NCI-H1092 treated with DMSO at 0.1 percent for 48 hours (cell line): ENCODE data around the gene VPS45.
A peak's percentile ranks its signal among the peaks of the same experiment; 100 is the strongest.
"Not testable (repeated sequence)": the region's sequence is repeated elsewhere in the genome, so short reads cannot be mapped to it uniquely, and the experiment has no call there.

Experiments used
- DNase-seq: peaks from one replicate; lab custom pipeline; 2025; lab: John Stamatoyannopoulos, UW

VPS45 gene

DNA sequence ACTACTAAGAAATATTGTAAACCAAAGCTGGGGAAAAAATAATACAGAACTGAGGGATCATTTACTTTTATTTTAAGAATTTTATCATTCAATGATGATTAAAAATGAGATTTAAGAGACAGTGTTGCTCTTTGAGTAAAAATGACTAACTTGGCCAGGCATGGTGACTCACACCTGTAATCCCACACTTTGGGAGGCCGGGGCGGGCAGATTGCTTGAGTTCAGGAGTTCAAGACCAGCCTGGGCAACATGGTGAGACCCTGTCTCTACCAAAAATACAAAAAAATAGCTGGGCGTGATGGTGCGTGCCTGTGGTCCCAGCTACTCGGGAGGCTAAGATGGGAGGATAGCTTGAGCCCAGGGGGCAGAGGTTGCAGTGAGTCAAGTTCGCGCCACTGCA lies 60.3 kb downstream of the VPS45 start:
- no peak for DNase-seq

DNA sequence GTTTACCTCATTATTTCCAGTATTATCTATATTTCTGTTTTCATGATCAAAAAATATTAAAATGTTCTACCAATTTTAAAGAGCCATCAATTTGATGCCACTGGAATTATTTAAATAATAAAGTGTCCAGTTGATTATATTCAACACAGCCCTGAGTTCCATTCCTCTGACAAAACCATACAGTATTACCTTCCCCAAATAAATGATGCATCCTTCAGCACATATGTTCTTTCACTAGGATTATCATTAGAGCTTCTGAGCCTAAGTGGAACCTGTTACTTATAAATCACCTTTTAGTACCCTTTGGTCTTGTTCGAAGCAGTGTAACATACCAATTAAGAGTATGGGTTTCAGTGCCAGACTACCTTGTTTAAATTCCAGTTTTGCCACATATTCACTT lies 64.8 kb downstream of the VPS45 start:
- DNase-seq, result no peak

DNA sequence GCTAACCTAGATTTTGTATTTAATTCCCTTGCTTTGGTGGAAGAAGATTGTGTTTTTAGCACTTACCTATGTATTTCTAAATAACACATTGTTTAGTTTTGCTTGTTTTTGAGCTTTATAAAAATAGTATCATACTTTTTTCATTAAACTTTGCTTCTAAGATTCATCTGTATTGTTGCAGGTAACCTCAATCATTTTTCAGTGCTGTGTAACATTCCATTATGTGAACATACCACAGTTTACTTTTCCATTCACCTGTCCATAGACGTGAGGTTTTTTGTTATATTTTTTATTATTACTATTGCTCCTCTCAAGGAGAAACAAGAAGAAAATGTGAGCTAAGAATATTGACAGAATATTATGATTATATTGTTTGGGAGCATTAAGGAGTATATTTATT lies 67.0 kb downstream of the VPS45 start:
- no peak for DNase-seq

DNA sequence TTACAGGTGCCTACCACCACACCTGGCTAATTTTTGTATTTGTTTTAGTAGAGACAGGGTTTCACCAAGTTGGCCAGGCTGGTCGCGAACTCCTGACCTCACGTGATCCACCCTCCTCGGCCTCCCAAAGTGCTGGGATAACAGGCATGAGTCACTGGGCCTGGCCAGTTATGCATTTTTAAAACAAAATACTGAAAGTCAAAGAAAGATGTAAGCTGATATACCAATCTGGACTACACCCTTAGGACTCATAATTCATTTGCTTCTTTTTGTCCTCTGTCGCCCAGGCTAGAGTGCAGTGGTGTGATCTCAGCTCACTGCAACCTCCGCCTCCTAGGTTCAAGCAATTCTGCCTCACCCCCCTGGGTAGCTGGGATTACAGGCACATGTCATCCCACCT lies 67.8 kb downstream of the VPS45 start:
- not testable (repeated sequence) for DNase-seq

DNA sequence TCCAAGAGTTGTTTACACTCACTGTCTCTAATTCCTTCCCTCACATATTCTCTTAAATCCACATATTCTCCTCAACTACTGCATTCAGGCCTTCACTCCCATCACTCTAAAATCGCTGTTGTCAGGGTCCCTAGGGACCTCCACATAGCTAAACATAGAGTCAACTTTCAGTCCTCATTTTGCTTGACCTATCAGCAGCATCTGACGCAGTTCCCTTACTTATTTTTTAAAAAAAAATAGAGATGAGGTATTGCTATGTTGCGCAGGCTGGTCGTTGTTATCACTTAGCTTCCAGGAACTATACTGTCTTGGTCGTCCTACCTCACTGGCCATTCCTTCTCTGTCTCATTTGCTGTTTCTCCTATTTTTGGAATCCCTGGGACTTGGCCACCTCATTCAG lies 70.5 kb downstream of the VPS45 start:
- DNase-seq, result no peak

DNA sequence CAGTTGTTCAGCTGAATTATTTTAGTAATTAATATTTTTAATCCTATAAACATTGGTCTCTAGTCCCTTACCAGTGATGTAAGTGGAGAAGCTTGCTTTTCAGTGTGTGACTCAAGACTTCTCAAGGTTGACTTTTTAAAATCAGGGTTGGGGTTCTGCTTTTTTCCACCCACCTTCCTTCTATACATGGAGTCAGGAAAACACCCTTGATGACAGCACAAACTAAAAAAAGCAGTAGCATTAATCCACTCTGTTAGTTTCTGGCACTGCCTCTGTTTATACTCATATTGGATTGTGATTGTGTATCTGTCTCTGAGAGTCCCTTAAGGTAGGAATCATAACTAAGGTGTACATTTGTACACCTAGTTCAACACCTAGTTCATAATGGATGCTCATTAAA lies 73.9 kb downstream of the VPS45 start:
- DNase-seq, result no peak

DNA sequence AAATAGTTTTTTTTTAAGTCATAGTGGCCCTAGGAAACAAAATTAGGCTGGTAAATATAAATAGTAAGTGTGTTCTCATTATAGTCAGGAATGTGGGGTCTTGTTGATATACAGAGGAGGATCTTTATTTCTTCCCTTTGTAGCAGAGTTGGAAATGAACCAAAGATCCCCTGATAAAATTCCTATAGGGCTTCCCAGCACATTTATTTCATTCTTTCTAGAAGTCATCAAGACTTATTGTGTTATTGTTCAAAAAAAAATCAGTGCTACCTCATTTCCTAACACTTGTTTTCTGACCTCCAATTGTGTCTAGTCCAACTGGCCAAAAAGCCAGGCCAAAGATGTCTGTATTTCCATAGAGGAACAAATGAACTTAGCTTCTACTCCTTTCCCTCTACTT lies 74.5 kb downstream of the VPS45 start:
- no peak for DNase-seq

DNA sequence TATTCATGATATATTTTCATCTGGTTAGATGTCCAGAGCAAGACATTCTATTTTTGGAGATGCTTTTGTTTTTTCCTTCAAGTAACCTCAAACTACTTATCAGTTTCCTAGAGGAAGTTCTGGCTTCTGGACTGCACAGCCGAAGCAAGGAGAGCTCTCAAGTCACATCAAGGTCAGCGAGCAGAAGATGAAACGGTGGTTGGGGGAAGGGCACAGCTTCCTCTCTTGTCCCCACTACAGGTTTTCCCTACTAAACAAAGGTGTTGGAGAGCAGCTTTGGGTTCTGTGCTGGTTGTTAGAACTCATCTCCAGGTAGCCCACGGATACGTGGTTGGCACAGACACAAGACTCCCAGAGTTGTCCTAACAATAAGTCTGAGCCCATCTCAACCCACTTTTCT lies 77.0 kb downstream of the VPS45 start:
- no peak for DNase-seq

DNA sequence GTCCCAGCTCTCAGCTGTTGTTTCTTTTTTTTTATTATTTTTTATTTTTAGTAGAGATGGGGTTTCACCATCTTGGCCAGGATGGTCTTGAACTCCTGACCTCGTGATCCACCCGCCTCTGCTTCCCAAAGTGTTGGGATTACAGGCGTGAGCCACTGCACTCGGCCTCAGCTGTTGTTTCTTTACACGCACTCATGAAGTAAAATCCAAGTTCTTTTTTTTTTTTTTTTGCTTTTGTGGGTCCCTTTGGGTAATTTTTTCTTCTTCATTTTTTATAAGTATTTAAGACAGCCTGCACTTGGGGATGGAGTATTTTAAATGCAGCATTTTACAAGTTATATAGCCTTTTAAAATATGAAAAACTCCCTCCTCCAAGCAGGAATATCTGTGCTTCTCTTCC lies 78.4 kb downstream of the VPS45 start:
- not testable (repeated sequence) for DNase-seq

DNA sequence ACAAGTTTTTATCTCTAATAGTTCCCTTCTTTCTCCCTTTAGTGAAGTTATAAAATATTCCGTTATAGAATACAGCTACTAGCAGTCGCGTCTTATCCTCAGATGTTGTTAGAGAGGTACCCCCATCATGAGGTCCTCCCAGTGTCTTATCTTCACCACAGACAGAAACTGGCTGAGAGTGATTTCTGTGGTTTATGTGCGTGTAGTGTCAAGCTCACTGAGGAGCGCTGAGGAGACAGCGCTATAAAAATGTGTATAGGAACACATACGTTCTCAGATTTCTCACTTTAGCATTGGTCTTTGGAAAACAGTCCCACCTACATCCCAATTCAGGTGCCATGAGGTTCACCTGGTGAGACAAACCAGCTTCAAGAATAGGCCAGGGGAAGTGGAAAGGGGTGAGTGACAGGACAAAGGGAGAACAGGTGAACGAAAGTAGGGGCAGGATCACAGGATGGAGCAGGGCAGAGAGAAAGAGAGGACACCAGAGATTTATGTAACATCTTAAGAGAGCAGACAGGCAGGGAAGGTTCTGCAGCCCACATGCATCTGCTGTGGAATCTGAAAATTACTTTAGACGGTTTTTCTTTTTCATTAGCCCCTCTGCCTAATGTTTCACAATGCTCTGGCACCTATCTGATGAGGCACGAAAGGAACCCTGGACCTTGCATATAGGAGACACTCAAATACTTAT lies 79.4 kb downstream of the VPS45 start:
- no peak for DNase-seq

DNA sequence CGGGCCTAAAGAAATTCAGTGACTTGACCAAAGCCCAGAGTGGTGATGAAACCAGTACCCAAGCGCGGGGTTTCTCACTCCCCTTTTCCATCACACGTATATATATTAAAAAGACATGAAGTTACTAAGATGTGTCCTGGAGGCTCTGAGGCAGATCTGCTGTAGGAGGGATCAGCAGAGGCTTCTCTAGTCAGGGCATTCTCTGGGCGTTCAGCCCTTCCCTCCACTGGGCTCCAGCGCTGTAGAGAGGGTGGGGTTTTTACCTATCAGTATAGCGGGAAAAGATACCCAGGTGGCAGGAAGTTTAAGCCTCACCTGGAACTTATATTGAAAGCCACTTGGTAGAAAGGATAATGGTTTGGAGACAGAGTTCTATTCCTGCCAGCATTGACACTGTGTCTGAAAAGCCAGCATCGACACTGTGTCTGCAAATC lies 81.3 kb downstream of the VPS45 start:
- DNase-seq, result peak; percentile 42

DNA sequence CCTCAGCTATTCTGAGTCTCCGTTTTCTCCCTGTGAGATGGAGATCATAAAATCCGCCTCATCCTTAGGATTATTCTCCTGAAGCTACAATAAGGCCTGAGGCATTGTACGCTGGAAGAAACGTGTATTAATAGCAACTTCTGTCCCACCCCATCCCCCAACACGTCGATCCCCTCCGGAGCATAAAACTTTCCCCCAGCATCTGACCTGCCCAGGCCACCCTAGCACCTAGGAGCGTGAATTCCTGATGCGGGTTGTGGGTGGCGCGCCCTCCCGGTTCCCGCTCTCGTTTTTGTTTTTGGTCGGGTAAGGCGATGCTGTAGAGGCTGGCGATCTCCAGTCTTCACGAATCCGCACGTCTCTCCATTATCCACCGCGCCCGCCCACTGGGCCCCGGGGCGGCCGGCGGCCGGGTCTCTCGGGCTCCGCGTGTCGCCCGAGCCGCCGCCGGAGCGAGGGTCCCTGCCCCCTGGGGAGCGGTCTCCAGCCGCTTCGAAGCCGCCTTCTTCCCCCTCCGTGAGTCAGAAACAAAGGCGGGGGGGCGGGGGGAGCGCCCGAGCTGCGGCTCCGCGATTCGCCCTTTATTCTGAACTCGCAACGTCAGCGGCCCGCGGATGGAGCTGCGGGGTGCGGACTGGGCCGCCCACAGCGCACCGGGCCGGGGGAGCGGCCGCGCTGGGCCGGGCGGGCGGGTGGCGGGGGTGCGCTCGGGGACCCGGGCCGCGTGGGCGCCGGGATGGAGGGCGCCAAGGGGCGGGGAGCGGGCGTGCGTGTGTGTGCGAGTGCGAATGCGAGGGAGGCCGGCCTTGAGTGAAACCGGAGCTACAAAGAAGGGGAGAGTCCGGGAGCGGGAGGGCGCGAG lies 81.9 kb downstream of the VPS45 start, which contains the start of gene PLEKHO1:
Gene PLEKHO1, plus strand, starts transcription at position 646 of the 862 bp plus-strand sequence. CDS start 342 bp downstream, outside the sequence.
- DNase-seq, result peak; percentile 87

DNA sequence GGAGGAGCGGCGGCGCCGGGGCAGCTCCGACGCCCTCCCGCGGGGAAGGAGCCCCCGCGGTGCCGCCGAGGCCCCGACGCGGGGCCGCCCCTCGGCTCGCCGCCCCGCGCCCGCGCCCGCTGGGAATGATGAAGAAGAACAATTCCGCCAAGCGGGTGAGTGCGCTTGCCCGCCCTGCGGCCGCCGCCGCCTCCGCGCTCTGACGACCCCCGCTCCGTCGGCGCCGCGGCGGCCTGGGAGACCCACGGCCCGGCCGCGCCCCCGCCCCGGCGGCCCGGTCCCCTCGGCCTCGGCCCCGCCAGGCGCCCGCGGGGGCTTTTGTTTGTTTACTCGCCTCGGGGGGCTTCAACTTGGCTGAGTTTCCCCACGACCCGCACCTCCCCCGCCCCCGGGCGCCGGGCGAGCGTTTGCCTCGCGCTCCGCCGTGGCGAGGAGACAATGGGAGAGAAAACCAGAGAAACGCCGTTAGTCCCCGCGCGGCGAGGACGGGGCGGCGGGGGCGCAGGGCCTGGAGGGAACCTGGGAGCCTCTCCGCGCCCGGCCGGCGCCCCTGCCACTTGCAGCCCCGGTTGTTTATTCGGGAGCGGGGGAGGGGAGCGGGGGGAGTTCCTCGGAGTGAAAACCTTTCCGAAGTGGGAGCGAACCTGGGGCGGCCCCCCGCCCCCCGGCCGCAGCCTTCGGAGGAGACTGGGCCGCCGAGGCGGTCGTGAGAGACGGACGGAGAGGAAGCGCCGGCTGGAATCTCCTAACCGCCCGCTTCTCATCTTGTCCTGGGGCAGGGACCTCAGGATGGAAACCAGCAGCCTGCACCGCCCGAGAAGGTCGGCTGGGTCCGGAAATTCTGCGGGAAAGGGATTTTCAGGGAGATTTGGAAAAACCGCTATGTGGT lies 82.8 kb downstream of the VPS45 start:
- peak; percentile 30 for DNase-seq

DNA sequence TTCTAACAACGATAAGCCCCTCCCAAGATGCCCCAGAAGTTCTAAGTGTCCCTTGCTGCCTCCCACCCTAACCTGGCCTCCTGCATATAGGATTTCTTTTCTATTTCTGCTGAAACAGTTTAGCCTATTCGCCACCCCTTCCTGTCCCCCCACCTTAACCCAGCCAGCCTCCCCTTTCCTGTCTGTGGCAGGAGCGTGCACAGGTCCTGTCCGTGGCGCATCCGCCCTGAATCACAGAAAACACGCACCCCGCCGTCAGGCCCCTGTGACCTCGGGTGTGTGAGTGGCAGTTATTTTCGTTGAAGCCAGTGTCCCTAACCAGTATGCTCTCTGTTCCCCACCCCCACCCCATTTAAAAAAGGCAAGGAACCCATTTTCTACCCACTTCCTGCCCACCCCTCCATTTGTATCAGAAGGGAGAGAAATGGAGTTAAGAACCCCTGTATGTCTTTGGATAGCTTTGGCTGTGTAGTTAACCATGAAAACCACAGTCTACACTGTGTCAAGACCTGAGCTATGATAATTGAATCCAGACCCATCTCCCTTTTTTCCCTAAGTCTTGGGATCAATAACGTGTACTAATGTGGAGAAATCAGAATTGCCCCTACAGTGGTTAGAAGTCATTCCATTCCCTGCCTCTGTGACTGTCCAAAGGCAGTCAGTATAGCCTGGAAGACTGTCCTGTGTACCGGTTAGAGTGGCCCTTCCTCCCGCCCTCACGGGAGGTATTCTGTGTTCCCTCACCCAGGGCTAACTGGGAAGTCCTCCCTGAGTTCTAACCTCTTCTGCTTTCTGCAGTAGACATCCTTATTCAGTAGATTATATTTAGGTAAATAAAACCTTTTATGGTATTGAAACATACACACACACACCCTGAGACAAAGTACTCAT lies 84.0 kb downstream of the VPS45 start:
- no peak for DNase-seq

DNA sequence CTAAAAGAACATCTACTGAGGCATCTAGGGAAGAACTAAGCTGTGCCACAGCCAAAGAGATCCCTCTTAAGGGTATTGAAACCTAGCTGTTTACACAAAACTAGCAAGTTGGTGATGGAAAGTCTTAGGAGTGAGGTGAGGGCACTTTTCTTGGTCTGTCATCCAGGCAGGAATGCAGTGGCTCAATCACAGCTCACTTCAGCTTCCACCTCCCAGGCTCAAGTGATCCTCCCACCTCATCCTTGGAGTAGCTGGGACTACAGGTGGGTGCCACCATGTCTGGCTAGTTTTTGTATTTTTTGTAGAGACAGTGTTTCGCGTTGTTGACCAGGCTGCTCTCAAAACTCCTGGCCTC lies 84.6 kb downstream of the VPS45 start:
- no peak for DNase-seq

DNA sequence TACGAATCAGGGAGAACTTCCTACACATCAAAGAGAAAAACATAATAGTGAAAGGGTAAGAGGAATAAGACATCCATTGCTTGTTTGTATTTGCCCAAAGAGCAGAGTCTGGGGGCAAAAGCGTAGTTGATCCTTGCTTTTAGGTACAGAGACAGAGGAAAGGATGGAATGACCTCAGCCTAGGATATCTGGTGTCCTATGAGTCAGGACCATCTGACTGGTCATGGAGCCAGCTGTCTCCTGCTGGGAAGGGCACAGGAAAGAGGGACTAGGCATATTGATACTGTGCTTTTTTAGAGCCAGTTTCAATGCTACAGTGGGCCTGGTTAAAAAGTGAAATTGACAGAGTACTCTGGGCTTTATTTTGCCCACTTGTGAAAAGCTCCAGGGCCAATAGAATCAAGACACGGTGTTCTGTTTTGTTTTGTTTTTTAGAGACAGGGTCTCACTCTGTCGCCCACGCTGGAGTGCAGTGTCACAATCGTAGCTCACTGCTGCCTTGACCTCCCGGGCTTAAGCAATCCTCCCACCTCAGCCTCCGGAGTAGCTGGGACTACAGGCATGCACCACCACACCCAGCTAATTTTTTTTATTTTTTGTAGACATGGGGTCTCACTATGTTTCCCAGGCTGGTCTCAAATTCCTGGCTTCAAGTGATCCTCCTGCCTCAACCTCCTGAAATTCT lies 85.3 kb downstream of the VPS45 start:
- DNase-seq, result no peak

DNA sequence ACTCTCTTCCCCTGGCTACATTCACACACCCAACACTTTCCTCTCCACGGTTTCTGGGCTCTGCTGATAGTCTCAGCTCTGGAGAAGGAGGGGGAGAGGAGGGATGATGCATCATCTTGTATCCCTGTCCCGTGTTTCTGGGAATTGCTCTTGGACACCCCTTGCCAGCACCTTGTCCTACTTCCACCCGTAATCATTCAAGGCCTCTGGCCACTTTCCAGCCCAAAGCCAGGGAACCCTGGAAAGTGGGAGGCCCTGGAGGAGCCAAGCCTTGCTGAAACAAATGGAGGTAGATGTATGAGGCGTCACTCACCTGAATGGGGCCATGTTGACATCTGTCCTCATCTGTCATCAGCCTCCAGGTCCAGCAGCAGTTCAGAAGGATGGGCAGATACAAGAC lies 86.6 kb downstream of the VPS45 start:
- DNase-seq, result no peak

DNA sequence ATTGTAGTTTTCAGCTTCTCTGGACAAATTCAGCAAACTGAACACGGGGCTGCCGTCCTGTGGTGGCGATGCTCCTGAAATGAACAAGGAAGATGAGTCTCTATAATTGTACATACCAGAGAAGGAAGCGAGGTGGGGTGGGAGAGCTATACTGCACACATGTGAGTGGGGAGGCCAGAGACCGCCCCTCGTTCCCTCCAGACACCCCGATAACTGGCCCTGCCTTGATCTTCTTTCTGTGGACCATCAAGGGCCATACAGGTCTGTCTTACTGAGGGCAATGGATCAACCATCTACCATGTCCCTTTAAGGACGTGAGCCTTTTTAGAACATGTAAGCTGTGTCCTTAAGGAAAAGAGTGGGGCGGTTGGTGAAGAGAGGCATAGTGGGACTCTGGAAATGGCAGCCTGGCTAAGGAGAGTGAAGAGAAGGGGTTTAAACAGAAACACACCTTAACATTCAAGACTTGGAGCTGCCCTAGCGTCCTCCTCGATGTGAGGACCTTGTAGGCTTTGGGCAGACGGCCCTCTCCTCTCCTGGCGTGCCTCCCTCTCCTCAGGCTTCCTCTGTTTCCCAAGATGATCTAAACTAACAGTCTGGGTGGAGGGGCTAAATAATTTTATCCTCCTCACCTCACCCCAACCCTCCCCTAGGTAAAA lies 88.0 kb downstream of the VPS45 start:
- no peak for DNase-seq

DNA sequence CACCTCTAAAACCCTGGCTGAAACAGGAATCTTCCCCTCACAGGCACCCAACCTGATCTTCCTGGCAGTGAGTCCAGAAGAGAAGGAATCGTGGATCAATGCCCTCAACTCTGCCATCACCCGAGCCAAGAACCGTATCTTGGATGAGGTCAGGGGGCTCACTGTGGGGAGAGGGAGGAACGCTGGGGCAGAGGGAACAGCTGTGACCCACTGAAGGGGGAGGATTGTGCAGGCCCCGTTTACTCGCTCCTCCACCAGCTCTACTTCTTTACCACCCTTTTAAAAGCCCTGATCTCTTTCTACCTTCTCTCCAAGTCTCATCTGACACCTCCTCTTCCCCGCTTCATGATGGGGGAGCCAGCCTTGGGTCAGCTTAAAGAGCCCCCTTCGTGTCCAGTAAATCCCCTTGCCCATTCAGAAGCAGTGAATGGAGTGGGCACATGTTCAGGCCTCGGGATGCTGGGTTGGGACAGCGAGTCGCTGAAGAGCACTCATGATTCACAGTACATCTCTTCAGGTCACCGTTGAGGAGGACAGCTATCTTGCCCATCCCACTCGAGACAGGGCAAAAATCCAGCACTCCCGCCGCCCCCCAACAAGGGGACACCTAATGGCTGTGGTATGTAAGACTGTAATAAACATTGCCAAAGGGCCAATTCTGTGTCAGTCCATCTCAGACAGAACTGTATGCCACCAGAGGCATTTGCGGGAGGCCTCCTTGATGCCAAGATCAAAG lies 89.5 kb downstream of the VPS45 start:
- no peak for DNase-seq

DNA sequence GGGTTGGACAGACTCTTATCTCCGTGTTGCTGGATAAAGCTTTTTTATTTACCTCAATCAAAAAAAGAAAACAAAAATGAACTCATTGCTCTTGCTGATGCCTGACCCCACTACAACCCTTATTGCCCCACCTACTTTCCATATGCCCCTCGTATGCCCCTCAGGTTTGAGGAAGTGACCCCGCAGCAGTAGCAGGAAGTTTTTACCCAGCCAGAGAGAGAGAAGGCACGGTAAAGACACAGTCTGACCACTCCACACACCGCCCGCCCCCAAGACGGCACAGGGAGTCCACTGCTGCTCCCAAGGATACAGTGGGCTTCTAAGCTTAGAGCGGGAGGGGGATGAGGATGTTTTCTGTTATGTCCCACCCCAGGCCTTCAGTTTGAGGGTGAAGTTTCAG lies 92.0 kb downstream of the VPS45 start:
- no peak for DNase-seq
